IPS-18a (cell line): Measurements from ENCODE around the gene PDLIM5.

ENCODE experiments used
- H3K27ac ChIP-seq: one replicate; pipeline ENCODE4 v1.5.1; 2013; ENCODE audit warnings: low read length
- H3K27me3 ChIP-seq: one replicate; pipeline ENCODE4 v1.6.1; 2013; ENCODE audit warnings: mild to moderate bottlenecking, low read length; ENCODE audit not compliant: control insufficient read depth, insufficient read depth
- H3K36me3 ChIP-seq: one replicate; pipeline ENCODE4 v1.6.1; 2013; ENCODE audit warnings: low read depth, low read length; ENCODE audit not compliant: control insufficient read depth
- H3K4me1 ChIP-seq: one replicate; pipeline ENCODE4 v1.6.1; 2013; ENCODE audit warnings: low read depth, low read length; ENCODE audit not compliant: control insufficient read depth
- H3K4me3 ChIP-seq: one replicate; pipeline ENCODE4 v1.5.1; 2013; ENCODE audit warnings: low read length
- H3K9ac ChIP-seq: one replicate; pipeline ENCODE4 v1.6.1; 2013; ENCODE audit warnings: mild to moderate bottlenecking, low read length, moderate library complexity
- H3K9me3 ChIP-seq: one replicate; pipeline ENCODE4 v1.6.1; 2013; ENCODE audit warnings: low read depth, low read length; ENCODE audit not compliant: control insufficient read depth

Gene PDLIM5

DNA sequence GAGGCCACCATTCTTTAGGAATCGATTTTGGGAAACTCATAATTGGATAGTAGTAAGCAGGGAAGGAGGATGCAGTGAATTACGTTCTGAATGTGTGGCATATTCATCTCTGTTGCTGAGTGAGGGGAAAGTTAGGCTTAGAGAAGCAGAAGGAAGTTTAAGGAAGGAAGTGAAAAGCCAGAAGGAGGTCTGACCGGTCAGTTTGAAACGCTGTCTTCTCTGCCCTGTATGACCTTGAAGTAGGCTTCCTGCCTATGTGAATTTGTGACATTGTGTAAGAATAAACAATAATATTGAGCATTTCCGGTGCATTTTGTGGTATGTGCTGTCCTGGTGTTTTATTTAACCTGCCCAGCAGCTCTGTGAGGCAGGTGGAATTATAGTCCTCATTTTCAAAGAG lies 67.3 kb downstream of the PDLIM5 start:
- H3K36me3 ChIP-seq: no peaks in the 10 kb centered on the region
- H3K4me3 ChIP-seq: no peak overlapping the region
- H3K27ac ChIP-seq: no peak overlapping the region
- no peak overlapping the region for H3K9ac ChIP-seq
- H3K4me1 ChIP-seq: no peaks in the 10 kb centered on the region
- H3K27me3 ChIP-seq: no peaks in the 10 kb centered on the region
- H3K9me3 ChIP-seq: no peaks in the 10 kb centered on the region

- H3K27ac ChIP-seq: no peak overlapping the region
- H3K27me3 ChIP-seq: no peaks in the 10 kb centered on the region
- no peaks in the 10 kb centered on the region for H3K4me1 ChIP-seq
- H3K9ac ChIP-seq: no peak overlapping the region
- no peaks in the 10 kb centered on the region for H3K36me3 ChIP-seq
- H3K4me3 ChIP-seq: no peak overlapping the region
- H3K9me3 ChIP-seq: no peaks in the 10 kb centered on the region
Measured at GRCh38 chr4:94519925-94520789, 68.4 kb downstream of the PDLIM5 start.

GRCh38 chr4:94523033-94523580 lies 71.4 kb downstream of the PDLIM5 start:
- no peaks in the 10 kb centered on the region for H3K27me3 ChIP-seq
- no peaks in the 10 kb centered on the region for H3K9me3 ChIP-seq
- H3K36me3 ChIP-seq: no peaks in the 10 kb centered on the region
- H3K4me3 ChIP-seq: no peak overlapping the region
- no peaks in the 10 kb centered on the region for H3K4me1 ChIP-seq
- H3K27ac ChIP-seq: no peak overlapping the region
- H3K9ac ChIP-seq: no peak overlapping the region

DNA sequence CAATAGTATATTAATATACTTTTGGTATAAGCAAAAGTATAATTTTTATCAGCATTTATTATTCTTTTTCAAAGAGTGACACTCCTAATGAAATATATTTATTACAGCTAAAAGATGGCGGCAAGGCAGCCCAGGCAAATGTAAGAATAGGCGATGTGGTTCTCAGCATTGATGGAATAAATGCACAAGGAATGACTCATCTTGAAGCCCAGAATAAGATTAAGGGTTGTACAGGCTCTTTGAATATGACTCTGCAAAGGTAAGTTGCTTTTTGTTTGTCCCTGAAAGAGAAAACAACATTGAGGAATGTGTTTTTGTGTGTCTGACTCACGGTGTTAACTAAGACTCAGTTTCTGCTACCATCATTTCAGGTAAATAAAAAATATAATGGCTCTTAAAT lies 71.9 kb downstream of the PDLIM5 start:
- Histone ChIP-seq H3K27ac (no peak overlapping the region), H3K27me3 (no peaks in the 10 kb centered on the region), H3K4me1 (no peaks in the 10 kb centered on the region), H3K36me3 (no peaks in the 10 kb centered on the region), H3K9ac (no peak overlapping the region), H3K9me3 (no peaks in the 10 kb centered on the region), H3K4me3 (no peak overlapping the region)

GRCh38 chr4:94525993-94526728 lies 74.4 kb downstream of the PDLIM5 start:
- no peaks in the 10 kb centered on the region for H3K36me3 ChIP-seq
- H3K27me3 ChIP-seq: no peaks in the 10 kb centered on the region
- H3K9ac ChIP-seq: no peak overlapping the region
- H3K27ac ChIP-seq: no peak overlapping the region
- no peak overlapping the region for H3K4me3 ChIP-seq
- H3K4me1 ChIP-seq: no peaks in the 10 kb centered on the region
- H3K9me3 ChIP-seq: no peaks in the 10 kb centered on the region

- Histone ChIP-seq H3K4me1 (no peaks in the 10 kb centered on the region), H3K36me3 (no peaks in the 10 kb centered on the region), H3K4me3 (no peak overlapping the region), H3K9me3 (no peaks in the 10 kb centered on the region), H3K27ac (no peak overlapping the region), H3K27me3 (no peaks in the 10 kb centered on the region), H3K9ac (no peak overlapping the region)
Measured at GRCh38 chr4:94527556-94528233, 76.0 kb downstream of the PDLIM5 start.

DNA sequence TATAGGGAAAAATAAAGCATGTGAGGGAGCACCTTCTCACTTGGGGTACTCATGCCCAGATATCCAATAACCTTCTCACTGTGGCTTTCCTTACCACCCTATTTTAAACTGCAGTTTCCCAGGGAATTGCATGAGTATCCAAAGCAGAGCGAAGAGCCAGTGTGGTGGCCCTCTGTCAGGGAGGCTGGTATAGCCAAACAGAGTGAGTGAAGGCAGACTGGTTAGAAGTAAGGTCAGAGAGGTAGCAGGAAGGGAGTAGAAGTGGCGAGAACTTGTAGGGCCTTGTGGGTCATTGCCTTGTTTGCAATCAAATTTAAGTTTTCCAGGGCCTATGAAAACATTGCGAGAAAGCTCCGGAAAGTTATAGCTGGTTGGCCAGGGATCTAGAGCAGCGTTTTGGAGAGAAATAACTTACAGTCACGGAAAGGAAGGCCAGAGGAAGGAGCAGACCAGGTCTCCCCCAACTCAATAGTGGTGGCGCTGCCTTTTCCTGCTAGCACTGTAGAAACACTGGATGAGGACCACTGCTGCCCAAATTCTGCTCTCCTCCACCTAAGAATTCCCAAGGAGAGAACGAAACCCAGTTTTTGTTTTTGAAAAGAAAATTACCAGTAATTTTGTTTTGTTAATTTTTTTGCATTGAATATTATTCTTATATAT lies 77.2 kb downstream of the PDLIM5 start:
- H3K27ac ChIP-seq: no peak overlapping the region
- no peak overlapping the region for H3K4me3 ChIP-seq
- peaks cover 9% of the 10 kb centered on the region for H3K4me1 ChIP-seq

DNA sequence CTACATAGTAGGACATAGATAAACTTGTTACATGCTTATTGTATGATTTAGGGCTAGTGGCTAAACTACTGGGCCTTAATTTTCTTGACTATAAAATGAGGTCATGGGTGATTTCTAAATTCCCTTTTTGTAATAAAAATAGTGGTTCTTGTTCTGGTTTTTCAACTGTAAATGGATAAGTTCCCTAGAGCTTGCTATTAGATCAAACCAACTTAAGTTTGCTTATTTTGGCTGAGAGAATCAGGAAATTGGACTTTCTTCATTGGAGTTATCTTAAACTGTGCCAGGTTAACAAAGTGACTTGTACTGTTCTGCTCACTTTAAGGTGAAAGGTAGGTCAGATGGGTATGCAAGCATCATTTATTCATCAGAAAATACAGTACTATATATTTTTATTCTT lies 78.3 kb downstream of the PDLIM5 start:
- H3K9ac ChIP-seq: no peak overlapping the region
- no peaks in the 10 kb centered on the region for H3K27me3 ChIP-seq
- no peaks in the 10 kb centered on the region for H3K9me3 ChIP-seq
- H3K36me3 ChIP-seq: no peaks in the 10 kb centered on the region
- peaks cover 21% of the 10 kb centered on the region for H3K4me1 ChIP-seq
- H3K4me3 ChIP-seq: no peak overlapping the region
- H3K27ac ChIP-seq: no peak overlapping the region

More for the DNA sequence above, 77.2 kb downstream of the PDLIM5 start:
- H3K27me3 ChIP-seq: no peaks in the 10 kb centered on the region
- no peaks in the 10 kb centered on the region for H3K9me3 ChIP-seq
- H3K9ac ChIP-seq: no peak overlapping the region
- H3K36me3 ChIP-seq: no peaks in the 10 kb centered on the region

DNA sequence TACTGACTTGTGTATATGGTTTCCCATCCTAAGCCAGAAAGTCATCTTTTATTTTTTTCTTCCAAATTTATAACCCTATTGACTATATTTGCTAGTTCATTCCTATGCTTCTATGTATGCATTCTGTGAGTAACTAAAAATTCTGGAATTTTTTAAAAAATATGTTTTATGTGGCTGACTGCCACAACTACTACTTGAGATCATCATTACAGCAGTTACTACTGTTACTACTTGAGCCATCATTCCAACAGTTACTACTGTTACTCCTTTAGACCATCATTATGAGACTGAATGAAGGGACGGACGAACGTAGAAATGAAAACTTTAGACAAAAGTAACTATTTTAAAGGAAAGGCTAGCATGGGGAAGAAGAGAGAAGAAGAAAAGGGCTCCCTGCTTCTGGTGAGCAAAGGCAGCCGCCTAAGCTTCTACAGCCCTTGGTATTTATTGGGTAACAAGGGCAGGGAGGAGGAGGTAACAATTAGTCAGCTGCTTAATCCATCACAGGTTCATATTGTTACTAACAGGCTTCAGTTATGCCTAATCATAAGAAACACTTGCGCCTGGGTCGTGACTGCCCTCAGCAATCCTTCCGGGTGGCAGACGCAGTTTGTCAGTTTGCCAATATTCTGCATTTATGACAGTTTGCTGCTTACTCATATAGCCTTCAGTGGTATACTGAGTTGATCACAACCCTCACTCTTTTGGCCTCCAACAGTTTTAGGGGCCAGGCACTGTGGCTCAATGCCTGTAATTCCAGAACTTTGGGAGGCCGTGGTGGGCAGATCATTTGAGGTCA lies 80.4 kb downstream of the PDLIM5 start:
- Histone ChIP-seq H3K9ac (no peak overlapping the region), H3K36me3 (no peaks in the 10 kb centered on the region), H3K4me3 (no peak overlapping the region), H3K27ac (no peak overlapping the region), H3K9me3 (no peaks in the 10 kb centered on the region), H3K4me1 (peaks cover 42% of the 10 kb centered on the region), H3K27me3 (no peaks in the 10 kb centered on the region)

DNA sequence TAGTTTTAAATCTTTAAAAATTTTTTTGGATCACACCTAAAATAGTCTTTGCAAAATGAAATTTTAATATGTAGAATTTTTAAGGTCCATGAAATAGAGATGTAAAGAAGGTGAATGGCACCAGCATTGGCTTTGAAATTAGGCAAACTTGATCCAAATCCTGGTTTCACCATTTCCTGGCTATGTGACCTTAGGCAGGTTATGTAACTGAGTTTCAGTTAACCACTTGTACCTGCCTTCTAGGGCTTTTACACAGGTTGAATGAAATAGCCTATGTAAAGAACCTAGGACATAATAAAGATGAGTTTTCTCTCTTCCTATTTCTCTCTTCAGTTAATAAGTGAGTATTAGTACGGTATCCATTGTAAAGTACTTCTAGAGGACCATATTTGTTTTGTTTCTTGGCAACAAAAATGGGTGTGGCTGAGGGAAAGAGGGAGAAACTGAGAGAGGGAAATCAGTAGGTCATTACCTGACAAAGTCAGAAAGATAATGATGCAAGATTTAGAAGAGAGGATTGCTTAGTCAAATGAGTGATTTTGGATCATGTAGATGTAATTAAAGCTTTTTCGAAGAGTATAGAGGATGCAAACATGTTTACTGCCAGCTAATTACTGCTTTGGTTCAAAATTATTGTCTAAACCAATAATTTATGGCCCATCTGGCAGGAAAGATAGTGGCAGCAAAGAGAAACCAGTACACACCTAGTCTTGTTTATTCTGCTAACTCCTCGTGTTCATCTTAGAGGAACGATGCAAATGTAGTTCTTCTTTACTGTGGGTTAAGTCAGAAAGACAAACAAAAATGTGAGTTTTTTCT lies 81.9 kb downstream of the PDLIM5 start:
- no peak overlapping the region for H3K27ac ChIP-seq
- H3K9ac ChIP-seq: no peak overlapping the region
- H3K36me3 ChIP-seq: no peaks in the 10 kb centered on the region
- H3K4me3 ChIP-seq: no peak overlapping the region
- H3K27me3 ChIP-seq: no peaks in the 10 kb centered on the region
- H3K4me1 ChIP-seq: peaks cover 55% of the 10 kb centered on the region
- no peaks in the 10 kb centered on the region for H3K9me3 ChIP-seq
